WI38 (cell line): ENCODE measurements around the gene LELP1.

Source experiments
- H3K4me3 ChIP-seq: 2 replicates; pipeline ENCODE4 v1.5.1; 2011; ENCODE audit warnings: low read depth, mild to moderate bottlenecking, control low read depth, low read length
- TF ChIP-seq, protein P1 (sequence below): IDR thresholded peaks from 2 replicates; pipeline ENCODE4 v1.5.1; 2012; ENCODE audit warnings: low read depth, mild to moderate bottlenecking, control low read depth, low read length

The LELP1 gene

DNA sequence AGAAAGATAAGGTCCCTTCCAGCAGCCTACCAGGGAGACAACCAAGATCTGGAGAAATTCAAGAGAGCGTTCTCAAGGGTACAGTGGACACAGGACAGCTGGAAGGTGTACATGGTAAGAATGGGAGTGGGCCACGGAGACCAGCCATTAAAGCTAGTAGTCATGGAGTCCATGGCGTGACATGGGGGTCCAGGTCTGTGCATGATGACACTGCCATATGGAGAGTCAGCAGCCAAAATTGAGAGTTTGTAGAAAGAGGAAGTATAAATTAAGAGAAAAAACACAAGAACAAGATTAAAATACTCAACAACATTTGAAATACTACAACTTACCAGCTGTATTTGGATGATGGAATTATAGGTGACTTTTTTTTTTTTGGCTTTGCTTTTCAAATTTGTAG lies 48.3 kb downstream of the LELP1 start:
- TF ChIP-seq, protein P1, sequence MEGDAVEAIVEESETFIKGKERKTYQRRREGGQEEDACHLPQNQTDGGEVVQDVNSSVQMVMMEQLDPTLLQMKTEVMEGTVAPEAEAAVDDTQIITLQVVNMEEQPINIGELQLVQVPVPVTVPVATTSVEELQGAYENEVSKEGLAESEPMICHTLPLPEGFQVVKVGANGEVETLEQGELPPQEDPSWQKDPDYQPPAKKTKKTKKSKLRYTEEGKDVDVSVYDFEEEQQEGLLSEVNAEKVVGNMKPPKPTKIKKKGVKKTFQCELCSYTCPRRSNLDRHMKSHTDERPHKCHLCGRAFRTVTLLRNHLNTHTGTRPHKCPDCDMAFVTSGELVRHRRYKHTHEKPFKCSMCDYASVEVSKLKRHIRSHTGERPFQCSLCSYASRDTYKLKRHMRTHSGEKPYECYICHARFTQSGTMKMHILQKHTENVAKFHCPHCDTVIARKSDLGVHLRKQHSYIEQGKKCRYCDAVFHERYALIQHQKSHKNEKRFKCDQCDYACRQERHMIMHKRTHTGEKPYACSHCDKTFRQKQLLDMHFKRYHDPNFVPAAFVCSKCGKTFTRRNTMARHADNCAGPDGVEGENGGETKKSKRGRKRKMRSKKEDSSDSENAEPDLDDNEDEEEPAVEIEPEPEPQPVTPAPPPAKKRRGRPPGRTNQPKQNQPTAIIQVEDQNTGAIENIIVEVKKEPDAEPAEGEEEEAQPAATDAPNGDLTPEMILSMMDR: no peak
- no peak overlapping the region for H3K4me3 ChIP-seq

GRCh38 chr1:153251988-153252387 lies 48.8 kb downstream of the LELP1 start:
- TF ChIP-seq, protein P1: no peak
- no peak overlapping the region for H3K4me3 ChIP-seq

DNA sequence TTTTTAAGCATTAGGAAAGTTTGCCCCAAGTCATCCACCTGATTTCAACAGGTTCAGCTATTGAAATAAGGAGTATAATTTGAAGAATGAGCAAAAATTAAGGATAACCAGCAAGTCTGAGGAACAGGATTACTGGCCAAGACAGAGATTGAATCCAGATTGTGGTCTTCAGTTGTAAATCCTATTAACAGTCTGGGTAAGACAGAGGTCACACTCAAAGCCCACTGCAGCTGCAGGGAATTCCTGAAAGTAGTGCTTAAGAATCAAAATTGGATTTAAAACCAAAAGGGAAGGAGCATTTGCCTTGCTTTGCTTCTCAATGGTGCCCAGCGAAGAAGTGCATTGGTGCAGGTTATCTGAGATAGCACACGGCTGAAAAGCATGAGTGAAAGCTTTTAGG lies 49.8 kb downstream of the LELP1 start:
- TF ChIP-seq, protein P1: no peak
- no peak overlapping the region for H3K4me3 ChIP-seq

GRCh38 chr1:153253693-153254092 lies 50.5 kb downstream of the LELP1 start:
- TF ChIP-seq, protein P1: no peak
- no peak overlapping the region for H3K4me3 ChIP-seq
